Hematopoietic multipotent progenitor cell treated with erythropoietin and hydrocortisone succinate and interleukin-3 and kit ligand, for 4 days (in vitro differentiated cells): ENCODE measurements around the gene FAM237B.

ENCODE experiments used
- DNase-seq: peaks from one replicate; pipeline ENCODE4 v3.0.0-alpha.2; 2015

FAM237B gene

GRCh38 chr7:90290244-90291113 lies 30.6 kb downstream of the FAM237B start:
- no peak for DNase-seq

DNA sequence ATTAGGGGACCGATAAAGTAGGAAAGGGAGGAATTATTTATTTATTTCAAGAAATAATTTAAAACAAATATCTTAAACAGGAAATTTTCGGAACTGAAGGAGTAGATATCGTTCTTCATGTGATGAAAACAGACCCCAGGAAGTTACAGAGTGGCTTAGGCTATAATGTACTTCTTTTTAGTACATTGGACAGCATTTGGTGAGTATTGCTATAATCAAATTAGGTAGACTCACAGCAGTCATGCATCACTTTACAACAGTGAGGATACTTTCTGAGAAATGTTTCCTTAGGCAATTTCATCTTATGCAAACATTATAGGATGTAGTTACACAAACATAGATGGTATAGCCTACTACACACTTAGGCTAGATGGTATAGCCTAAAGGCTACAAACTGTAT lies 33.0 kb downstream of the FAM237B start:
- DNase-seq: no peak

GRCh38 chr7:90276033-90276728 lies 44.9 kb downstream of the FAM237B start:
- DNase-seq: no peak

DNA sequence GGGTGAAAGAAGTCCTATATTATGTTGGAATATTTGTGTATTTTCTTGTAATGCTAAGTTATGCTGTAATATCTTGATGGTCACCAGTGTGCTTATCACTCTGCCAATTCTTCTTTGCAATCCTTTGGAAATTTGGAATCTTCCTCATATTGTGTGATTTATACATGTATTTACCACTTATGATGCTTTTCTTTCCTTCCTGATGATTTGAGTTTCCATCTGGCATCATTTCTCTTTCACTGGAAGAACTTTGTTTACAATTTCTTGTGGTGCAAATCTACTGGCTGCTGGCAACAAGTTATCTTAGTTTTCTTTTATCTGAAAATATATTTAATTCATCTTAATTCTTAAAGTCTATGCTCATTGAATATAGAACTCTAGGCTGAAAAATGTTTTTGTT lies 46.9 kb downstream of the FAM237B start:
- no peak for DNase-seq

DNA sequence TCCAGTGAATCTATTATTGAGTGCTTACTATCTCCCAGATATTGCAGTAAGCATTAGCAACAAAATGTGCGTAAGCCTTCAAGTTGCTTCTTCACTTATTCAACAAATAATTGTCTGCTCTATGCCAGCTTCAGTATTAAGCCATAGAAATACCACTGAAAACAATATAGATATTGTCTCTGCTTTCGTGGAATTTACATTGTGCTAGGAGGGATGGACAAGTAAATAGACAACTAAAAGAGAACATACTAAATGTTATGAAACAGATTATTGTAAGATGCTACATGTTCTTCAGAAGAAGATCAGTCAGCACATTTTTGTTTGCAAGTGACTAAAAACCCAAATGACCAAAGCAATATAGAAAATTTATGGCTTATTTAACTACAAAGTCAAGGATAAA lies 48.9 kb downstream of the FAM237B start:
- no peak for DNase-seq

DNA sequence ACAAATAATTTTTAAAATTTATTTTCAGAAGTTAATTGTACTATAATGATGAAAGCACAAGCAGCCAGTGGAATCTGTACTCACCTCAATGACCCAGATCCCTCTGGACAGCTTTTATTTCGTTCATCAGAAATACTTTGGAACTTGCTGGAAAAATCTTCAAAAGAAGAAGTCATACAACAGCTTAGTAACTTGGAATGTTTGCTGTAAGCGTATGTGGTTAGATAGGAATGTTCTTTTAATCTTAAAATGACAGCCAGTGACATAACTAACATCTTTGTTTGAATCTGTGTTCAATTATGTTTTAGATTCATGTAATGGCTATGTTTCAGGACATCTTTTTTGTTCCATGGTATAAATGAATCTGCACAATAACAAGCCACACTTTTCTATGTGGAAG lies 49.4 kb downstream of the FAM237B start:
- DNase-seq: no peak

GRCh38 chr7:90270431-90271178 lies 50.5 kb downstream of the FAM237B start:
- DNase-seq: no peak

DNA sequence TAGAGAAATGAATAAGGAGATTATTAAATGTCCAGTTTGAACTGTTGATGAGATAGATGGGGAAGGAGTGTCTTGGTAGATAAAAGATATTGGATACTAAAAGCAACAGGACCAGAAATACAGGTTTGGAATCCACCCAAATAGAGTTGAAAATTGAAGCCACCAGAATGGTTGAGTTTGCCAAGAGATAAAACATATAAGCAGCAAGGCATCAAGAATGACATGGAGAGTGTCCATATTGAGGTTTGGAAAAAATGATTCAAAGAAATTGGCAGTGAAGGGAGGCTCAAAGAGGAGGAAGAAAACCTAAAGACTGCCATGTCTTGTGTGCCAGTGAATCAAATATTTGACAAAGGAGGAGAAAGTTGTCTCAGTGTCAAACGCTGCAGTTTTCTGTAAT lies 51.9 kb downstream of the FAM237B start:
- no peak for DNase-seq

- no peak for DNase-seq
These were observed 53.7 kb downstream of the FAM237B start for GRCh38 chr7:90267263-90267858.

GRCh38 chr7:90266808-90267207 lies 54.3 kb downstream of the FAM237B start:
- no peak for DNase-seq
